AG08395 (cell line): ENCODE data around the gene ZFAND2B.

Source experiments
- DNase-seq: peaks from one replicate; pipeline ENCODE4 v3.0.0; 2012; ENCODE audit warnings: mixed read lengths, low spot score

ZFAND2B gene

GRCh38 chr2:219206328-219207133, at the start of gene ZFAND2B:
ZFAND2B (plus strand) TSS chr2:219206782; CDS start chr2:219206988, 206 bp downstream.
- peak; percentile 99 for DNase-seq

GRCh38 chr2:219157396-219157795, 49.2 kb upstream of the ZFAND2B start:
- DNase-seq, result no peak

- no peak for DNase-seq
These were observed 48.6 kb upstream of the ZFAND2B start for GRCh38 chr2:219158025-219158424.

- no peak for DNase-seq
These were observed 48.0 kb upstream of the ZFAND2B start for GRCh38 chr2:219158586-219158985.

- DNase-seq, result no peak
These were observed 46.8 kb upstream of the ZFAND2B start for GRCh38 chr2:219159771-219160185.

- peak; percentile 97 for DNase-seq
These were observed 46.2 kb upstream of the ZFAND2B start, which contains the start of gene NHEJ1 for GRCh38 chr2:219160186-219161017. NHEJ1 (minus strand) TSS chr2:219160815; CDS start chr2:219158362, 2,453 bp downstream.

- no peak for DNase-seq
These were observed 45.5 kb upstream of the ZFAND2B start for GRCh38 chr2:219161097-219161496.

- no peak for DNase-seq
These were observed 43.4 kb upstream of the ZFAND2B start for GRCh38 chr2:219163156-219163555.

- no peak for DNase-seq
These were observed 41.3 kb upstream of the ZFAND2B start for GRCh38 chr2:219165058-219165911.

- no peak for DNase-seq
These were observed 38.6 kb upstream of the ZFAND2B start for GRCh38 chr2:219167997-219168396.

GRCh38 chr2:219168526-219168925, 38.1 kb upstream of the ZFAND2B start:
- no peak for DNase-seq

GRCh38 chr2:219168932-219169331, 37.6 kb upstream of the ZFAND2B start:
- DNase-seq, result no peak

GRCh38 chr2:219169930-219170654, 36.5 kb upstream of the ZFAND2B start, which contains the start of gene SLC23A3:
SLC23A3 (minus strand) TSS chr2:219170029; CDS start chr2:219169984, 45 bp downstream.
- DNase-seq, result no peak

- DNase-seq, result peak; percentile 89
These were observed 35.3 kb upstream of the ZFAND2B start for GRCh38 chr2:219171231-219171651.

- no peak for DNase-seq
These were observed 34.1 kb upstream of the ZFAND2B start for GRCh38 chr2:219172231-219173154.

GRCh38 chr2:219173176-219173575, 33.4 kb upstream of the ZFAND2B start:
- DNase-seq, result no peak

GRCh38 chr2:219174146-219174545, 32.4 kb upstream of the ZFAND2B start:
- DNase-seq, result no peak

- DNase-seq, result no peak
These were observed 31.8 kb upstream of the ZFAND2B start for GRCh38 chr2:219174801-219175200.

- no peak for DNase-seq
These were observed 31.1 kb upstream of the ZFAND2B start for GRCh38 chr2:219175486-219175885.
